Measurements from ENCODE around the gene OSBPL3.

GRCh38 chr7:24836084-24836483 is 143.9 kb downstream of the OSBPL3 start:
- TF ChIP-seq, protein P1, sequence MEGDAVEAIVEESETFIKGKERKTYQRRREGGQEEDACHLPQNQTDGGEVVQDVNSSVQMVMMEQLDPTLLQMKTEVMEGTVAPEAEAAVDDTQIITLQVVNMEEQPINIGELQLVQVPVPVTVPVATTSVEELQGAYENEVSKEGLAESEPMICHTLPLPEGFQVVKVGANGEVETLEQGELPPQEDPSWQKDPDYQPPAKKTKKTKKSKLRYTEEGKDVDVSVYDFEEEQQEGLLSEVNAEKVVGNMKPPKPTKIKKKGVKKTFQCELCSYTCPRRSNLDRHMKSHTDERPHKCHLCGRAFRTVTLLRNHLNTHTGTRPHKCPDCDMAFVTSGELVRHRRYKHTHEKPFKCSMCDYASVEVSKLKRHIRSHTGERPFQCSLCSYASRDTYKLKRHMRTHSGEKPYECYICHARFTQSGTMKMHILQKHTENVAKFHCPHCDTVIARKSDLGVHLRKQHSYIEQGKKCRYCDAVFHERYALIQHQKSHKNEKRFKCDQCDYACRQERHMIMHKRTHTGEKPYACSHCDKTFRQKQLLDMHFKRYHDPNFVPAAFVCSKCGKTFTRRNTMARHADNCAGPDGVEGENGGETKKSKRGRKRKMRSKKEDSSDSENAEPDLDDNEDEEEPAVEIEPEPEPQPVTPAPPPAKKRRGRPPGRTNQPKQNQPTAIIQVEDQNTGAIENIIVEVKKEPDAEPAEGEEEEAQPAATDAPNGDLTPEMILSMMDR (IDR thresholded peaks at IDR 0.05) = no peak
- no peak for TF ChIP-seq POLR2A (IDR thresholded peaks at IDR 0.05)
